ENCODE measurements around the gene PAQR4.

GRCh38 chr16:3019594-3020246 is 50.6 kb downstream of the PAQR4 start:
- TF ChIP-seq PATZ1 (tag by site-specific recombination; IDR thresholded peaks at IDR 0.05) (no peak), ZNF777 (tag by site-specific recombination; IDR thresholded peaks at IDR 0.05; ENCODE audit: borderline replicate concordance) (no peak), ZNF629 (tag by site-specific recombination; IDR thresholded peaks at IDR 0.05) (peak; percentile 38; the same call in 1 of the 2 replicates), ZSCAN30 (tag by site-specific recombination; IDR thresholded peaks at IDR 0.05) (no peak), PBX3 (CRISPR knock-in tag; IDR thresholded peaks at IDR 0.05) (no peak), ZNF280D (tag by site-specific recombination; IDR thresholded peaks at IDR 0.05) (no peak)

All from HEK293 (cell line).